T-helper 22 cell (primary cell): ENCODE results near the gene SLC40A1.
"Not testable (repeated sequence)": the region's sequence is repeated elsewhere in the genome, so short reads cannot be mapped to it uniquely, and the experiment has no call there.

ENCODE experiments used
- DNase-seq: peaks from one replicate; pipeline ENCODE4 v3.0.0-alpha.2; 2020; ENCODE audit warnings: low read depth

SLC40A1 gene, protein sequence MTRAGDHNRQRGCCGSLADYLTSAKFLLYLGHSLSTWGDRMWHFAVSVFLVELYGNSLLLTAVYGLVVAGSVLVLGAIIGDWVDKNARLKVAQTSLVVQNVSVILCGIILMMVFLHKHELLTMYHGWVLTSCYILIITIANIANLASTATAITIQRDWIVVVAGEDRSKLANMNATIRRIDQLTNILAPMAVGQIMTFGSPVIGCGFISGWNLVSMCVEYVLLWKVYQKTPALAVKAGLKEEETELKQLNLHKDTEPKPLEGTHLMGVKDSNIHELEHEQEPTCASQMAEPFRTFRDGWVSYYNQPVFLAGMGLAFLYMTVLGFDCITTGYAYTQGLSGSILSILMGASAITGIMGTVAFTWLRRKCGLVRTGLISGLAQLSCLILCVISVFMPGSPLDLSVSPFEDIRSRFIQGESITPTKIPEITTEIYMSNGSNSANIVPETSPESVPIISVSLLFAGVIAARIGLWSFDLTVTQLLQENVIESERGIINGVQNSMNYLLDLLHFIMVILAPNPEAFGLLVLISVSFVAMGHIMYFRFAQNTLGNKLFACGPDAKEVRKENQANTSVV

DNA sequence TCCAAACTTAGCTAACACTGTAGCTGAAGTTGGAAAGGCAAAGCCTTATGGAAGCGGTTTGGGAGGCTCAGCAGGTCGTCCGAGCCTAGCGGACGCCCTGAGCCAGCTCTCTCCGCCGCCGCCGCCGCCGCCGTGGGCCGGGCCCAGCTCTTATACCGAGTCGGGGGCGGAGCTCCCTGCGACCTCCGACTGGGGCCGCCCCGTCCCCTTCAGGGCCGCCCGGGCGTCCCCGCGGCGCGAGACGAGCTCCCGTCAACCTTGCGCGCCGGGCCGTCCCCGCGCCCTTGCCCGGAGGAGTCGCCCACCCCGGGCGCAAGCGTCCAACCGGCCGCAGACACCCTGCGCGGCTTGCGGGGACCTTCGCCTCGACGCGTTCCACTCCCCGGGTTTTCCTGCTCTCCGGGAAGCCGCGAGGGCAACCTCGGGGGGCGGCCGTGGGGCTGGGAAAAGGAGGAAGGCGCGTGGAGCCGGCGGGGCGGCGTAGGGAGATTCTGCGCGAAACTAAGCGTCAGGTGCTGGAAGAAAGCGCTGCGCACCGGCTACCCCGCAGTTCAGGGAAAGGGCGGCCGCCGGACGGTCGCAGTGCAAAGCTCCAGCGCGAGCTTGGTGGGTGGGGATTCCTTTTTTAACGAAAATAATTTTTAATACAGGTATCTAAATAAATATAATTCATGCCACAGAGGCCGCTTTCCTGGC, at the start of gene SLC40A1:
Gene SLC40A1, minus strand, starts transcription at position 129 of the 696 bp plus-strand sequence. CDS start 326 bp downstream, outside the sequence.
- DNase-seq, result peak; percentile 55

DNA sequence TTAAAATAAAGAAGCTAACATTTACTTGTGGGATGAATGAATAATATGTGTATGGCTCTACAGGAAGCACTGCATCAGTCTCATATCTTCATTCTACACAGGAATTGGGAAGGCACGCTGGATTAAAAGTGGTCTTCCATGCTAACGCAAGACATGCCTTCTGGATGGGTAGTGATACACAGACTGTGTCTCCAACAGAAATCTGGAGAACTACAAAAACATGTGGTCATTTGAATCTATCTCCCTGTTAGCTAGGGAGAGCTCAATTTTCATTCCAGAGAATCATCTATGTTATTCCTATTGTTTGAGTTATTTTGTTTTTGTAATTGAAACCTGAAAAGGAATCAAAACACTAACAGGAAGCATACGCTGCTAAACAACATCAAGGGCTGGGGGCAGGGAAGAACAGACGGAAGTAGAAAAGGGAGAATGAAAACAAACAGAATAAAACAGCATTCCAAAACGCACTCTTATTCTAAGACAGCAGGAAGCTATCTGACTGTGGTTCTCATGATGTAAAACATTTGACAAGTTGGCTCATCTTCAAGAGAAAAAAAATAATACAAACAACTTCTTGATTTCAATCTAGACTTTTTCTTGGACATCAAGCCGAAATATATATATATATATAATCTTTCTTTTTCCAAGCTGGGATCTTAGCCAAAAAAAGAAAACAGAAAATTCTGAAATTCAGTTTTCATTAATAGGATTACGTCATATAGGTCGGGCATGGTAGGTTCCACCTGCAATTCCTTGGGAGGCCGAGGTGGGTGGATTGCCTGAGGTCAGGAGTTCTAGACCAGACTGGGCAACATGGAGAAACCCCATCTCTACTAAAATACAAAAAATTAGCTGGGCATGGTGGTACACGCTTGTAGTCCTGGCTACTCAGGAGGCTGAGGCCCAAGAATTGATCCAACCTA, 49.2 kb upstream of the SLC40A1 start:
- no peak for DNase-seq

DNA sequence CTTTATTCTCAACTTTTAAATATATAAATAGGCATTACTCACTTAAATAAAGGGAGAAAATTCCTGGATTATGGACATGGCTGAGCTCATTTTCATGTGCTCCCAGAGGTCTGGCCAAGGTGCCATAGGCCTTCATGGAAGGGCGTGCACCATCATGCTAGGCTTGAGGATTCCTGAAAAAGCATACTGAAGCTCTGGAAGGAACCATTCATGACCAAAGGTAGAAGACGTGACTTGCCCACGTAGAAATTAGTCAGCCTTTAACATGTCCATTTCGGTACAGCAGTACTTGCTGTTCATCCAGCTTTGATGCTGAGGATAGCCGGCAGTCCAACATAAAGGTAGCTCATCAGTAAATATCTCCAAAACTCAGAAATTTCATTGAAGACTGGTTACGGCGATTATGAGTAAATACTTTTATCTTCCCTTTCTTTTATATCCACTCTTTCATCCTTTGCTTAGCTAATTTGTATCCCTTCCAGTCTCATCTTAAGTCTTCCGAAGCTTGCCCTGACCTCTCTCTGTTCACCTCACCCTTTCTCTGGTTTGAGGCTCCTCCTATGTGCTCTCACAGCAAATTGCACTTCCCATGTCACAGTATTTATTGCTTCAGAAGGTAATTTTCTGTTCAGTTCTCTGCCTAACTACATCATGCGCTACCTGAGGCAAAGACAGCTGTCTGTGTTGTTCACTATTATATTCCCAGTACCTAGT, 48.4 kb upstream of the SLC40A1 start:
- DNase-seq, result no peak

DNA sequence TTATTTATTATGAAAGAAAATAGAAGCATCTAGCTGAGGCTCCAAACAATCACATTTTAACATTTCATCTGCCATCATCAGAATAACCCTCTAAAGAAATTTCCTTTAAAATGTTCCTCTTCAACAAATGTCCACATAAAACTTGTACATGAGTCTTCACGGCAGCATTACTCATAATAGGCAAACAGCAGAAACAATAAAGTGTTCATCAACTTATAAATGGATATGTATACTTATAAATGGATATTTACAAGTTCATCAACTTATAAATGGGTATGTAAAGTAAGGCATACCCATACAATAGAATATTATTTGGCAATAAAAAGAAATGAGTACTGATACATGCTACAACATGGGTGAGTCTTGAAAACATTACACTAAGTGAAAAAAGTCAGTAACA, 47.2 kb upstream of the SLC40A1 start:
- DNase-seq, result no peak

DNA sequence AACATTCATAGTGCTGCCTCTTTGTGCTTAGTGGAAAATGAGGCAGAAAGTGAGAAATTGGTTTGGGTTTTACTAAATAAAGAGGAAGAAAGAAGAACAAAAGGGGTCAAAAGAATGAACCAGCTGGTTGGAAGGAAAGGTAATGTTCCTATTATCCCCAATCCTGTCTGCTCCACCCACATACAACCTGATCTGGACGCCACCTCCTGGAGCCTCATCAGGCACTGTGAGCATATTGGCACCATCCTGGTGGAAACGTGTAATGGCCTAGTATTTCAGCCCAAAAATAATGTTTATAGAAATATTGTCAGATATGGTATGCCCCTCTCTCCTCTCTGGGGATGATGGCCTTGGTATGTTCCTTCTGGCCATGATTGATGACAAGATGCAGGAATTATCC, 45.0 kb upstream of the SLC40A1 start:
- no peak for DNase-seq

DNA sequence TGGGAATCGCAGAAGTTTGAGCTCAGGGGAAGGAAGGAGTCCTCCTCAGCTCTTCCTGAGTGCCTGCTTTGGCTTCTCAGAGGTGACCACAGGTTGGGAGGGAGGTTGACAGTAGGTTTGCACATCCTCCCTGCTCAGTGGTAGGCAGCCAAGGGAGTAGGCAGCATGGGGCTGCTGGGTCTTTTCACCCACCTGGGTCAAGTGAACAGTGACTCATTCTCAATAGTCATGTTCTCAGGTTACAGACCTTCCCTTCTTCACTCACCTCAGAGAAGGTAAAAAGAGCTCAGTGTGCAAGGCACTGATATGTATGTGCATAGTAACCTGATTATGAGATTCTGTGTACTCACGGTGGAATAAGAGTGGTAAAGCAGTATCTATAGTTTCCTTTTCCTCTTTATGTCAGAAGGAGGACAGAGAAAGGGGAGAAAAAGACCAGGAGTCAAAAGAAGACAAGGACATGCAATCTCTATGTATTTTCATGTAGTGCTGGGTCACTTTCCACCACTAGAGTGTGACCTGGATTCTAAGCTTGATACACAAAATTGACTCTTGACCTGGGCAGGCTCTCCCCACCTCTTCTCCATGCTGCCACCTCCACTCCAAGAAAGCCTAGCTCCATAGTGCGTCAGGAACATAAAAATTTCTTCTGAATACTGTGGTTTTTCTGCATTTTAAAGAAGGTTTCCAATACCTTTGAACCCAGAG, 44.2 kb upstream of the SLC40A1 start:
- DNase-seq, result no peak

DNA sequence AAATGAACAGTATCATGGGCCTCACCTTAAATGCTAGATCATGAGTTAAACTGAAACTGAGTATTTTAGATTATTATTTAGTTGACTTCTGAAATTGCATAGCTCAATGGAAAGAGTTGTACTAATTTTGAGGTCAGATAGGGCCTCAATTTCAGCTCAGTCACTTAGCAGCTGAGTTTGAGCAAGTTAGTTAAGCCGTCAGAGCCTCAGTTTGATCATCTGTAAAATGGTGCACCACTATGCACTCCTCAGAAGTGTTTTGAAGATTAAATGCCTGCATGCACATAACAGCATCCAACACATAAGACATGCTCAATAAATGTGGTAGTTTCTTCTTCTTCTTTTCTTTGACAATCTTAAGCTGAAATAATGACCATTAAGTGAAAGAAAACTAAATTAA, 42.5 kb upstream of the SLC40A1 start:
- DNase-seq, result no peak

DNA sequence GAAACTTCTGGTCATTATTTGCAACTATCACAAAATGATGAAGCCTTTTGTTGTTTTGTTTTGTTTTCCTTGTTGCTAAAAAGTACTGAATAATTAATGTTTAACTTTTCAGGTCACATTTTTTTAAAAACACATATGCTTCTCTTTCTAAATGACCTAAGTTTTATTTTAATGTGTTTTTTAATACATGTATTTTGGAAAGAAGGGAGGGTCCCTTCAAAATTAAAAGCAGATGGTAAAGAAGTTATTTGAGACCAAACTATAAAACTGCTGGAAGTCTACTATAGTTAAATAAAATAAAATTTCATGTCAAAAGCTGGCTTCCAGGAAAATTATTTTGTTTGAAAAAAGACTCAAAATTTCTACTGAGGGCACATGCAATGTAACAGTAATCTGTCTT, 41.2 kb upstream of the SLC40A1 start:
- DNase-seq, result no peak

DNA sequence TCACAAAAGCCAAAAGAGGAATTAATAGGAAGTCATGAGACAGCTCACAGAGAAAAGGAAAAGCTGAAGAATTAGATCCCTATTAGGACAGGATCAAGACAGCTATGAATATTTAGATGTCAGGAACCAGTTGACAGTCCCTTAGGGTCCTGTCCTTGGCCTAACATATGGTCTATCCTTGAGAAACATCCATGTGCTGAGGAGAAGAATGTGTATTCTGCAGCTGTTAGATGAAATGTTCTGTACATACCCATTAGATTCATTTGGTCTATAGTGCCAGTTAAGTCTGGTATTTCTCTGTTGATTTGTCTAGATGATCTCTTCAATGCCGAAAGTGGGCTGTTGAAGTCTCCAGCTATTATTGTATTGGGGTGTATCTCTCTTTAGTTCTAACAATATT, 37.6 kb upstream of the SLC40A1 start:
- DNase-seq, result no peak

DNA sequence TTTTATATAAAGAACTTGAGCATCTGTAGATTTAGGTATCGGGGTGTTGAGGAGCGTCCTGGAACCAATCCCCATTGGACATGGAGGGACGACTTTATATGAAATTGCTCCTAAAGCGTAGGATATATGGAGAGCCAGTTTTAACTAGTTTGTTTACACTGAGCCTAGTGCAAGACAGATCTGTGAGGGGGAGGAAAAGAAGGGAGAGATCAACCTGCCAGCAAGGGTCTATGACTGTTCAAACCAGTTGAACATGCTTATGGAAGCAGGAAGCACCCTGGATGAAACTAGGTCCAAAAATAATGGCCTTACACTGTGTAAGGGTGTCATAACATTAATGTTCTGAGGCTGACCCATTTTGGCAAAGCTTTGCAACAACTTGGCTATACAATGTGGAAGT, 34.0 kb upstream of the SLC40A1 start:
- no peak for DNase-seq

DNA sequence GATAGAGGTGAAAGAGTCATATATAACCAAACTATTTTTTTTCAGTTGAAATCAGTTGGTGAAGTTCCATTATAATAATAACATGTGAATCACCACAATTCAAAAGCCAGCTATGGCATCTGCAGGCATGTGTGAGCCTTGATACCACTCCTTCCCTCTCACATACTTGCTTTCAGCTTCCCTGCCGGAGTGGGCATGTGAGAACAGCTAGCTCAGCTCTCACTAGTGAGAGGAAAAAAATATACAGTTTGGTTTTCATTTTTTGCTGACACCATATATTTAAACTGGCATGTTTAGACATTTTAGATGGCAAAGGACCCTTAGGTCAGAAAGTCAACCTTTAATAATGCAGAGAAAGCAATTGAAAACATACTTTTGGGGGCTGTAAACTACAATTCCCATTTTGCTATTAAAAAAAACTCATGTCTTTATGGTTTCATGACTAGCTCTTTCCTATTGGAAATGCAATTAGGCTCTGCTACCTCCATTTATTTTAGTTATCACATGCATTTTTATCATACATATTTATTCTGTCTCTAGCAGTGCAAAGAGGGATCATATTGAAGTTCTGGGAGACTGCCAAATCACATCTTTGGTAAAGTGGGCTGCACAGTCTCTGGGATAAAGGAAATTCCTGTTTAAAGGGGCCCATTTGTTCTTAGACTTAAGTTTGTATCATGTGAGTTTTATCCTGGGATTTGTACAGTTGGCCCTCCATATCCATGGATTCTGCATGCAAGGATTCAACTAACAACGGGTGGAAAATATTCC, 33.2 kb upstream of the SLC40A1 start:
- no peak for DNase-seq

DNA sequence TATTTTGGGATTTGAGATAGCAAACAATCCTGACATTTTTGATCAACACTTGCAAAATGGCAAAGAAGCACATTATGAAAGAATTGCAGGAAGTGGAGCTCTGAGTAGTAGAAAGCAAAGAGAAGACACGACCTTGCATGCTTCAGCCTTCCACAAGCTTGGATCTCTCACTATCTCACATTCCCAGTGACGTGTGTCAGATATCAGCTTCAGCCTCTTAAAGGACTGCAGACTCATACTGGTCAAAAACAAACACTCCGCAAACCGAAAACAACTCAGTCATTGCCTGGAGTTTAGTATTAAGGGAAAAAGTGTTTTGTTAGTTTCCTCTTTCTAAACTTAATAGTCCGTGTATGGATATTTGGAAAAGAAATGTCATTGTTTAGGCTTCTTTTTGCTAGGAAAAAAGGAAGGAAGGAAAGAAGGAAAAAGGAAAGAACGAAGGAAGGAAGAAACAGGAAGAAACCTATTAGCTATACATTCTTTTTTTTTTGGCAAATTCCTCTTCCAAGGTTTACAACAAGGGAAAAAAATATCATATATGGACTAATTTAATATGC, 32.6 kb upstream of the SLC40A1 start:
- no peak for DNase-seq

DNA sequence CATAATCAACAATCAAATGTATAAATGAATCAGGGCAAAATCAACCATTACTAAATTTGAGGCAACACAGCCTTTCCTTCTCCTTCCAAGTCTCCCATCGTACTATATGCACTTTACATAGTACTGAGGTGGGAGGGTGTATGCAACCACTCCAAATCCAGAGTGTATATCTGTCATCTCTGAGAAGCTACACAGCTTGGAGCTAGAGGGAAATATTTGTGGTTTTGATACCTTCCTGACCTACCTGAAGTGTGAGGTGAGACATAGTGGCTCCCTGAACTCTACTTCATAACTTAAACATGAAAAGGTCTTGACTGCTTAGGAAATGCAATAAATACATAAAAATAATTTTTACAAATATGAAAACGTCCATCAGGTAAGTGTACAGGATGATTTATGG, 30.1 kb upstream of the SLC40A1 start:
- DNase-seq, result no peak

DNA sequence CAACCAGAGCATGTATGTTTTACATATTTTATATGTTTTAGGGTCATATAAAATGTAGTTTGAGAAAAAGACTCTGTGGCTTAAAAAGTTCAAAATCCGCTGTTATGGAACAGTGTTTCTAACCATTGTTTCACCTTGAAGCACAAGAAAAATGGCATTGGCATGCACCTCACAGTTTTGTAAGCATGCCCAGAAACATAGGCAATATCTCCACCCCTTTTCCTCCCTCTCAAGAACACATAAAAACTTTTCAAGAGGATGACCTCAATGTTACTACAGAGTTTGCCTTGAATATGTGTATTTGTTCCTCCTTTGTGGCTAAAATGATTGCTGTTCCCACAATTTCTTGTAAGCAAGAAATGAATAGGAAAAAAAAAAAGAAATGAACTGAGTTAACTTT, 29.3 kb upstream of the SLC40A1 start:
- DNase-seq, result no peak

DNA sequence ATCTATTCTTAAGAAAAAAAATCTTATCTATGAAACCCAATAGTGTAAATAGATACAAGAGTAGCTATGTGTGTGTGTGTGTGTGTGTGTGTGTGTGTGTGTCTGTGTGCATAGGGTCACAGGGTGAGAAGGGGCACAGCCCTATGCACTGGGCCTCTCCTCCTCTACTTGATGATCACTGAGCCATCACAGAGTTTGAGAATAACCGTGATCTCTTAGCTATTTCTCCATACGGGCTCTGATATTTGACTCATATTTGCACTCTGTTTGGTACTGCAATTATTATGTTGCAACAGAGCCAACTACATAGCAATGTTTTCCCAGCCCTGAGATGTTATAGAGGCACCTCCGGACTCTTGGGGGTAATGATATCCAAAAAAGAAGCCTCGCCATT, 28.8 kb upstream of the SLC40A1 start:
- DNase-seq, result no peak

DNA sequence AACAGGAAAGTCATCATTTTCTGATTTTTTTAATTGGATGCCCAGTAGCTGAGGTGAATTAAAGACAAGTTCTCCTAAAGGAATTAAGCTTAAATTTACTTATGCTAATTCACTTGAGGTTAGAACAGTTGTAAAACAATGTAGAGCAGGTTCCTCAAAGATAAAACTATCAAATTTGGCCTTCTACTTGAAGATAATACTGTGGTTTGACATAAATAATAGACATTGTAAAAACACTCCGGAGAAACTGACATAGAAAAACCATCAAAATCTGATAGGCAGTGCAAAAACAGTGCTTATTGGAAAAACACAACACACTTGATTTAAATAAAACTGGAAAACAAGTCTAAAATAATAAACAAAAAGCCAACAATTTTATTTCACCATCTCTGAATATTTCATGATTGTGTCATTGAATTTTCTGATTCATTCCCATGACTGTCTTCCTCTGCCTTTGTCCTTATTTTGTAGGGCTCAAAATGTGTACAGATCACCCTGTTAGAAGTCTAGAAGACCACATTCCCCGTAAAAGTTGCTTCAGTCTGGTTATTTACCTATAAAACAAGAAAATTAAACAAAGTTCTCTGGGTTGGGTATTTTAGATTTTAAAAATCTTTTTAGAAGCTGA, 28.3 kb upstream of the SLC40A1 start:
- DNase-seq, result no peak

DNA sequence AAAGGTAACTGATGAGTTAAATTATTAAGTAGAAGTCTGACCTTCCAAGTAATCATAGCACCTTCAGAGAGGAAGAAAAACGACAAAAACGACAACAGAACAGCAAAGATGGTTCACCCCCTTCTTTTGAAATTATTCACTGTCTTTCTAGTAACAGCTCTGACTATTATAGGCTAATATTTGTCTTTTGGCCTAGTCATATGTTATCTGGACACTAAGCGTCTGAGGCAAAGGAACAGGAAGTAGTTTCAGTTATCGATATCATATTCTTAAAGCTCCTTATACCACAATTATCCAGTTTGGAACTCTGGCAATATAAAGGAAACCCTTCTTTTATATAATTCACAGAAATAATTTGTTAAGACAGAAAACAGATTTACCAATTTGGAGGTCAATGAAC, 27.6 kb upstream of the SLC40A1 start:
- no peak for DNase-seq

DNA sequence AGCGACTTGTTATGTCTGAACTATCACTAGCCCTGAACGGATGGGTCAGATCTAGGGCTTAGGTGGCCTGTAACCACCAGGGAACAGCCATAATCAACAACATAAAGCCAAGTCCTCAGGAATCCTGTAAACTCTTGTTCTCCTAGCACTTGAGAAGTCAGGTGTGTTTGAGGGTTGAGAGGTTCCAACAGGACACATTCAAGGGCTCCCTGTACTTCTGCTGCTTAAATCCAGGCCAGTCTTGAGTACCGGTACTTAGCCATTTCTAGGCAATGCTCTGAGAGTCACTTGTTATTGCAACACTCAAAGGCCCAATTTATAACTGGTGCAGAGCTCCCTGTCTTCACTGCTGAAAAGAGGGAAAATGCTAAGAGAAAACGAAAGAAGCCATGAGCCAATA, 21.6 kb upstream of the SLC40A1 start:
- no peak for DNase-seq

DNA sequence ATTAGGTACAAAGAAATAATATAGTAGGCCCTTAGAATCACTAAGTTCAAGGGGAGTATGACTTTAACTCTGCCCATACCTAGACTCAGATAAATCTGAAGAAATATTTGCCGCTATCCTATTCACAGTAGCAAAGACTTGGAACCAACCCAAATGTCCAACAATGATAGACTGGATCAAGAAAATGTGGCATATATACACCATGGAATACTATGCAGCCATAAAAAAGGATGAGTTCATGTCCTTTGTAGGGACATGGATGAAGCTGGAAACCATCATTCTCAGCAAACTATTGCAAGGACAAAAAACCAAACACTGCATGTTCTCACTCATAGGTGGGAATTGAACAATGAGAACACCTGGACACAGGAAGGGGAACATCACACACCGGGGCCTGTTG, 21.1 kb upstream of the SLC40A1 start:
- DNase-seq, result not testable (repeated sequence)
